GM19372 (cell line): ENCODE results near the gene KASH5.
A peak's percentile ranks its signal among the peaks of the same experiment; 100 is the strongest.
"Not testable (repeated sequence)": the region's sequence is repeated elsewhere in the genome, so short reads cannot be mapped to it uniquely, and the experiment has no call there.

Experiments used
- ATAC-seq: cut with Tn5 transposase; IDR thresholded peaks from one replicate; pipeline ENCODE4 v1.9.1; 2021; ENCODE audit warnings: mild to moderate bottlenecking, low read depth, moderate library complexity; ENCODE audit not compliant: unreplicated experiment

The KASH5 gene

DNA sequence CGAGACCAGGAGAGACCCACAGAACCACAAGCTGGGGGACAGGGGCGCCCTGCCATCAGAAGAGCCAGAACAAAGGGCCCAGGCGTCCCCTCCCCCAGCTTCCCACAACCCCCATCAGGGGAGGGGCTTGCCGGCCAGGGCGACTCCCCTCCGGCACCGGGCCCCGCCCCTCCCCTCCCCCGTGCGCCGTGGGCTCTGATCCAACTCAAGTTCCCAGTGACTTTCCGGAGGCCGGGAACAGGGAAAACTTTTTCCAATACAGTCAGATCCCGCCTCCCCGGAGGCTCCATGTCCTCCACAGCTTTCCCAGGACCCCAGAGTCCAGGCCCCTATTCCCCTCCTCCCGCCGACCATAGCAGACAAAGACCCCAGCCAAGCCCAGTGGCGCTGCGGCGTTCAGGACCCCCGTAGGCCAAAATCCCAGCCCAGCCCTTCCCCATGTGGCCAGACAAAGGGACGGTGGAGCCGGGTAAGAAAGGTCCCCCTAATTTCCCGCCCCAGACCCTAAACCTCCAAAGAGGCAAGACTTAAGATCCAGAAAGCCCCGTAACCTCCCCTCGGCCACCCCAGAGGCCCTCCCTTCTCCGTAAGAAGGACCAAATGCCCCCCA lies 26.5 kb upstream of the KASH5 start:
- ATAC-seq = no peak

DNA sequence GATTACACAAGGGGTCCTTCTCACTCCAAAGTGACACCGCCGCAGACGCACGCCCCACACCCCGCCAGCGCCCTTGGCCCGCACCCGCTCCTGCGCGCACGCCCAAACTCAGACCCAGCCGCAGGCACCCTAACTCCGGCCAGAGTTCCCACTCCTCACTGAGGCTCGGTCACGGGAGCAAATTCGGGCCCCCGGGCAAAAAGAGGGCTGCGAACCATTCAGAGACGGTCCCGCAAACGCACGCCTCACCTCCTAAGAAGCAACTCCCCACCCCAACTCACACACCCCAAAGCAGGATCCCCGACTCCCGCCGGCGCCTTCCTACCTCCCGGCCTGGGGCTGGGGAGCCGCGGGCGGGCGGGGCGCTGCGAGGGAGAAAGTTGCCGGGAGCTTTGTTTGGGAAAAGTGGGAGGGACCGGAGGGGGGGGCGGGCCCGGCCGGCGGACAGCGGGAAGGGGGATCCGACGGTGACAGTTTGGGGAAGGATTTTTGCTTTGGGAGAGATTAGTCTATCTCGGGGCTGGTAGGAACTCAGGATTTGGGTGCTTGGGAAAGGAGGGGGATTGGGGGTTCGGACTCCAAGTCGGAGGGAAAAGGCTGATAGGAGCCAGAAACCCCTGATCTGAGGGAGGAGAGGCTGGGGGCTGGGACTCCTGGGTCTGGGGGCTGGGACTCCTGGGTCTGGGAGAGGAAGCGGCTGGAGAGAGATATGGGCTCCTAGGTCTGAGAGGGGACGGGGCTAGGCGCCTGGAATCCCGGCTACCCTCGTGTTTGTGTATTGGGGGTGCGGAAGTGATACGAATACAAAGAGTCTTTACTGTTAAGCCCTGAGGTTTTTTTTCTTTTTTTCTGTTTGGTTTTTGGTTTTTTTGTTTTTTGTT lies 25.8 kb upstream of the KASH5 start, which contains the start of gene TEAD2:
Gene TEAD2, minus strand, starts transcription at position 369 of the 881 bp plus-strand sequence. CDS start 2,341 bp downstream, outside the sequence.
- no peak for ATAC-seq

DNA sequence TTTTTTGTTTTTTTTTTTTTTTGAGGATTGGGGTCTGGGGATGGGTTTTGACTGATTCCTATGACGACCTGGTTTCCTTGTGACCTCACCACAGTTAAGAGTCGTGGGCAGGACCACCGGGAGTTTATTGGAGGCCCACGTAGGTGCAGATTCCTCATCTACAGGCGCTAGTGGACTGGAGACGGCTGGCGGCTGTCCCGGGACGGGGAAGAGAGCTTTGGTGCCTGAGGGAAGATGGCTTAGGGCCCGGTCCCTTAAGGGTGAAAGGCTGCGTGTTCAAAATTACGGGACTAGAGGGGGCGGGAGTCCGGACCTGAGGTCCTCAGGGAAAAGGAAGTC lies 25.2 kb upstream of the KASH5 start:
- no peak for ATAC-seq

DNA sequence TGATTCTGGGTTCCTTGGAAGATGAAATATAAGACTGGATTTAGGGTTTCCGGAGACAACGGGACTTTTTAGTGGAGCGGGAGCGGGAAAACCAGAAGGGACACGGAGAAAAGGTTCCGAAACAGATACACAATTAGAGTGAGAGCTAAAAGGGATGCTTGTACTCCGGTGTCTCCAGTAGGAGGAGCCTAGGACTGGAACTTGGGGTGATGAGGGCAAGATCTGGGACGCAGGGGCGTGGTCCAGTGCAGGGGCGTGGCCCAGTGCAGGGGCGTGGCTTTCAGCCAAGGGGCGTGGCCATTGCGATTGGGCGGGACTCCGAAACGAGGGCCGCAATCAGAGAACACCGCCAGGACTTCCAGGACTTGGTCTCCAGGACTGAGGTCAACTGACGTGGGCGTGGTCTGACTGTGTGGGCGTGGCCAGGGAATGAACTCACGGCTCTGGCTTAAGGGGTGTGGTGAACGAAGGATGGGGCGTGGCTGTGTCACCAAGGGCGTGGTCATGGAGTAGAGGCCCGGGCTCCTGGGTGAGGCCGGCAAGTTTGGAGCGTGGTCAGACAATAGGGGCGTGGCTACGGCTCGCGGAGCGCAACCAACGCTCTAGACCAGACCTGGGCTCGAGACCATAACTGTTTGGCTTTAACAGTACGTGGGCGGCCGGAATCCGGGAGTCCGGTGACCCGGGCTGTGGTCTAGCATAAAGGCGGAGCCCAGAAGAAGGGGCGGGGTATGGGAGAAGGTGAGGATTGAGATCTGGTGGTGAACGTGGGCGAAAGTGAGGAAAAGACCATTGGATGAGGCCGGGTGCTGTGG lies 24.6 kb upstream of the KASH5 start, which contains the start of gene DKKL1:
Gene DKKL1, plus strand, starts transcription at position 610 of the 815 bp plus-strand sequence. Its CDS starts 122 bp downstream, at position 732.
- peak; percentile 71 for ATAC-seq

DNA sequence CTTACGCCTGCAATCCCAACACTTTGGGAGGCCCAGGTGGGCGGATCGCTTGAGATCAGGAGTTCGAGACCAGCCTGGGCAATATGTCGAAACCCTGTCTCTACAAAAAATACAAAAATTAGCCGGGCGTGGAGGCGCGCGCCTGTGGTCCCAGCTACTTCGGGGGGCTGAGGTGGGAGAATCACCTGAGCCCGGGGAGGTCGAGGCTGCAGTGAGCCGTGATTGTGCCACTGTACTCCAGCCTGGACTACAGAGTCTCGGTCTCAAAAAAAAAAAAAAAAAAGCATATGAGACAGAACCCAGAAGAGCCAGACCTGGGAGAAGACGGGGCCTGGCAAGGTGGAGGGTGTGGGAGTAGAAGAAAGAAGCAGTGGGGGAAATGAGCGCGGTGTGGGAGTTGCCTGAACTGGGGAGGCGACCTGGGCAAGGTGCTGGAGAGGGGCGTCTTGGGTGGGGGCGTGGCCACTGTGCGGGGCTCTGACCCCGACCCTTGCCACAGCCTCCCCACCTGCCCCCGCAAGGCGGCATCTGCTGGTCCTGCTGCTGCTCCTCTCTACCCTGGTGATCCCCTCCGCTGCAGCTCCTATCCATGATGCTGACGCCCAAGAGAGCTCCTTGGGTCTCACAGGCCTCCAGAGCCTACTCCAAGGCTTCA lies 23.8 kb upstream of the KASH5 start:
- ATAC-seq = no peak

DNA sequence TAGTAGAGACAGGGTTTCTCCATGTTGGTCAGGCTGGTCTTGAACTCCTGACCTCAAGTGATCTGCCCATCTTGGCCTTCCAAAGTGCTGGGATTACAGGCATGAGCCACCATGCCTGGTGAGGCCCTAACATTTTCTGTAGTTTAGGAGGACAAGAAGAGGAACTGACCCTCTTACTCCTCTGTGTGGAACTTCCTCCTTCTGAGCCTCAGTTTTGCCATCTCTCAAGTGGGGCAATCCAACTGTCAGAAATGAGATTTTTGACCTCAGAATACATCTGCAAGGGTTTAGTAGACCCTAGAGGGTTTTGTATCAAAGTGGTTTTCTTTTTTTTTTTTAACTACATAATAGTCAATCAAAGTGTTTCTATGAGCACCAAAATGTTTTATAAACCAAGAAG lies 21.9 kb upstream of the KASH5 start:
- no peak for ATAC-seq

DNA sequence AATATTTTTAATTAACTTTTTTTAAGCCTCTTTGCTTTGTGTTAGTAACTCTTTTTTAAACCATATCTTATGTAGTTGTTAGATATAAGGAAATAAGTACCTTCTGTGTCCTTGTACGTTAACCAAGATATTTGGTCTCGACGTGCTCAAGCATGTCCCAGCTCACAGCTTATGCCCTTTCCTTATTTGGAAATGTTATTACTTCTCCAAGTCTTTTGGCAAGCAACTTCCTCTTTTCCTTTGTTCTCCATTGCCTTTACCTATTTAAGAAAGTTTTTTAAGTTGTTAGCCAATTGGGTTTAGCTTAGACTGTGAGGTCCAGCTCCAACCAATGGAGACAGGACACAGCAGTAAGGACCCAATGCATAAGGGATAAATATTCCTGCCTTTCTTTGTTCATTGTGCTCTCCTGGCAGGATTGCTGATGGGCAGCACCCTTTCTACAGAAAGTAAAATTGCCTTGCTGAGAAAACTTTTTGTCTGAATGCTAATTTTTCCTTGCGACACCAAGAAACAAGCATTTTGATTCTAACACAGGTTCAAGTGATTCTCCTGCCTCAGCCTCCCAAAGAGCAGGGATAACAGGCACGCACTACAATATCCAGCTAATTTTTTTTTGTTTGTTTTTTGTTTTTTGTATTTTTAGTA lies 19.2 kb upstream of the KASH5 start:
- no peak for ATAC-seq

DNA sequence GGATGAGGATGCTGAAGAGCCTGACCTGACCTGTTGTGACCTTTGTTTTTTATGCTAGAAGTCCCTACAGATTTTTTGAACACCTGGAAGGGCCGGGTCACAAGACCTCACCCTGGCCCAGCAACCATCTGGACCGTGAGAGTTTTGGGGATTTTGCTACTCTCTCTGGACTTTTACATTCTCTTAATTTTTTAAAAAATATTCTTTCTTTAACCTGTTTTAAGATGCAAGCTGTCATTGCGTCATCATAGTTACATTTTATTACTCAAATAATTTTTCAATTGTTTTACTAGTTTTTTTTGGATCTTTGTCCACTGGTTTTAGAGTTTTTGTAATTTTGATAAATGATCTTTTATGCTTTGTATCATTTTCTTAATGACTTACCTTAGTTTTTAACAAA lies 16.9 kb upstream of the KASH5 start:
- no peak for ATAC-seq

DNA sequence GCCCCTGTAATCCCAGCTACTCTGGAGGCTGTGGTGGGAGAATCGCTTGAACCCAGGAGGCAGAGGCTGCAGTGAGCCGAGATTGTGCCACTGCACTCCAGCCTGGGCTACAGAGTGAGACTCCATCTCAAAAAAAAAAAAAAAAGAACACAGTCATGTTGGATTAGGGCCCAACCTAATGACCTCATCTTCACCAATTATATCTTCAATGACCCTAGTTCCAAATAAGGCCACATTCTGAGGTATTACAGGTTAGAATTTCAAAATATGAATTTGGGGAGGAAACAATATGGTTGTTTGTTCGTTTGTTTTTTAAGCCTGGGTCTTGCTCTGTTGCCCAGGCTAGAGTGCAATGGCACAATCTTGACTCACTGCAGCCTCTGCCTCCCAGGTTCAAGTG lies 14.9 kb upstream of the KASH5 start:
- ATAC-seq = not testable (repeated sequence)

DNA sequence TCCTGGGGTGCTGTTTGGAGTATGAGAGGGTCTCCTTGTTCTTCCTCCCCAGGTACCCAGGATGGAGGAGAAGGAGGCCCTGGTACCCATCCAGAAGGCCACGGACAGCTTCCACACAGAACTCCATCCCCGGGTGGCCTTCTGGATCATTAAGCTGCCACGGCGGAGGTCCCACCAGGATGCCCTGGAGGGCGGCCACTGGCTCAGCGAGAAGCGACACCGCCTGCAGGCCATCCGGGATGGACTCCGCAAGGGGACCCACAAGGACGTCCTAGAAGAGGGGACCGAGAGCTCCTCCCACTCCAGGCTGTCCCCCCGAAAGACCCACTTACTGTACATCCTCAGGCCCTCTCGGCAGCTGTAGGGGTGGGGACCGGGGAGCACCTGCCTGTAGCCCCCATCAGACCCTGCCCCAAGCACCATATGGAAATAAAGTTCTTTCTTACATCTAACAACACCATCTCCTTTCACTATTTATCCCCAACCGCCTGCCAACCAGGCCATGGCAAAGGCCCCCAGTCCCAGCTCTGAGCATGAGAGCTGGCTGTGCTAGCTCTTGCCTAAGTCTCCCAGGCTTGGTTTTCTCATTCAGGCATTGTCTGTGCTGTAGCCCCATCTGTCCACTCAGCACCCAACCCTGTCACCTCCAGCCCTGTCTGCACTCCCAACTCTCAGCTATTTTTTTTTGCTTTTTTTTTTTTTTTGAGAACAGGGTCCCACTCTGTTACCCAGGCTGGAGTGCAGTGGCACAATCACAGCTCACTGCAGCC lies 13.2 kb upstream of the KASH5 start:
- no peak for ATAC-seq

DNA sequence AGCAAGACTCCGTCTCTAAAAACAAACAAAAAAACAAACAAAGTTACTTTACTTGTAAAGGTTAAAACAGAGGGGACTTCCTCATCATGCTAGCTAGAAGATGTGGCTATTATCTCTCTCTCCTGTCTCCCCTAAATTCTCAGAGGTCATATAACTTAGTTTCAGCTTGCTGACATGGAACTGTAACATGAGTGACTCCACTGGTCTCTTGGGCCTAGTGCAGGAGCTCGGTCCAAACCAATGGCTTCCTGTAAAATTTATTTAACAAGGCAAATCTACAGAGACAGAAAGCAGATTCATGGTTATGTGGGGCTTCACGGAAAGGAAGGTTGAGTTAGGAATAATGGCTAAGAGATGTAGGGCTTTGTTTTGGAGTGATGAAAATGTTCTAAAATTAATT lies 9.5 kb upstream of the KASH5 start:
- no peak for ATAC-seq

DNA sequence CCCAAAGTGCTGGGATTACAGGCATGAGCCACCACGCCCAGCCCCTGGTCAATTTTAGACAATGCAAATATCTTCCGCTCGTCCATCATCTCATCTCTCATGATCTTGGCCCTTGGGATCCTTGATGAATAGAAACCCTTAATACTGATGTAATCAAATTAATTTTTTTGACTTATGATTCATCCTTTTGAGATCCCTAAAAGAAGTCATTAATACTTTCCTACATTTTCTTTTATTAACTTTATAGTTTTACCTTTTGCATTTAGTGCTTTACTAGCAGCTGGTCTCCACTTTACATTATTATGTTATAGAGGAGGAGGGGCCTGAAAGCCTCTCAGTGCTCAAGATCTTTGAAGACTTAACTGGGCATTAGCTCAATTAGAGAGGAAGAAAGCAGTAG lies 7.7 kb upstream of the KASH5 start:
- no peak for ATAC-seq

DNA sequence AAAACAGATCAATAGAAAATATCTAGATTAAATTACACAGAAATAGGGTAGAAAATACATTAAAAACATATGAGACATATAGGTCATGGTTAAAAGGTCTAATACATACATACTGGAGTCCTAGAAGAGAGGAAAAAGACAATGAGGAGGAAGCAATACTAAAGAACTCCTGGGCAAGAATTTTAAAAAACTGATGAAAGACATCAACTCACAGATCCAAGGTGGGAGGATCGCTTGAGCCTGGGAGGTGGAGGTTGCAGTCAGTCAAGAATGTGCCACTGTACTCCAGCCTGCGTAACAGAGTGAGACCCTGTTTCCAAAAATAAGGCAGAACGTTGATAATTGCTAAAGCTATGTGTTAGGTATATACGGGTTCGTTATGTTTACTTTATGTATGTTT lies 5.4 kb upstream of the KASH5 start:
- no peak for ATAC-seq

DNA sequence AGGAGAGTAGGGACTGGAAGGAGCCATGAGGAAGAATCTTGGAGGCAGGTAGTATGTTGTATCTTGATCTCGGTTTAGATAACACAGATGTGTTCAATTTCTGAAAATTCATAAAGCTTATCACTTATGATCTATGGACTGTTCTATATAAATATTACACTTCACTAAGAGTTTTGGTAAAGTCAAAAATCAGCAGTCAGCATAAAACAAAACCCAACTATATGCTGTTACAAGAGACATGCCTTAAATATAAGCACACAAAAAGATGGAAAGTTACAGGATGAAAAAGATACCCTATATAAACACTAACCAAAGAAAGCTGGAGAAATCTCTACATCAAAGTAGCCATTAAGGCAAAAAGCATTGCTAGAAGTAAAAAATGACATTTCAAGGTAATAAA lies 4.5 kb upstream of the KASH5 start:
- no peak for ATAC-seq

DNA sequence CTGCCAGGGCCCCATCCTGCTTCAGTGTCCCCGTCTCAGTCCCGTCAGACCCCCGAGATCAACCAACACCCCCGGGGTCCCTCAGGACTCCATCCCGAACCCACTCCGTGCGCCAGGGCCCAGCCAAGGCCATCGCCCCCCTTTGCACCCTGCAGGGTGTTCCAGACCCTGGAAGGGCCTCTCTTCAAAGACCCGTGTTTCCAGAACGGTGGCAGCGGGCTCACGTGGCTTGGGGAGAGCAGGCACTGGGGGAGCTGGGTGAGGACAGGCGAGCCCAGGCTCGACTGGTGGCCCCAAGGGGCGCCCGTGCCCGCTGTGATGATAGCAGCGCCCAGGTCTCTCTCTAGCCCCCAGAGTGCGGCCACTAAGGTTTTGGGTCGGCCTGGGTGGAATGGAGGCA lies 1.4 kb downstream of the KASH5 start:
- ATAC-seq = no peak

DNA sequence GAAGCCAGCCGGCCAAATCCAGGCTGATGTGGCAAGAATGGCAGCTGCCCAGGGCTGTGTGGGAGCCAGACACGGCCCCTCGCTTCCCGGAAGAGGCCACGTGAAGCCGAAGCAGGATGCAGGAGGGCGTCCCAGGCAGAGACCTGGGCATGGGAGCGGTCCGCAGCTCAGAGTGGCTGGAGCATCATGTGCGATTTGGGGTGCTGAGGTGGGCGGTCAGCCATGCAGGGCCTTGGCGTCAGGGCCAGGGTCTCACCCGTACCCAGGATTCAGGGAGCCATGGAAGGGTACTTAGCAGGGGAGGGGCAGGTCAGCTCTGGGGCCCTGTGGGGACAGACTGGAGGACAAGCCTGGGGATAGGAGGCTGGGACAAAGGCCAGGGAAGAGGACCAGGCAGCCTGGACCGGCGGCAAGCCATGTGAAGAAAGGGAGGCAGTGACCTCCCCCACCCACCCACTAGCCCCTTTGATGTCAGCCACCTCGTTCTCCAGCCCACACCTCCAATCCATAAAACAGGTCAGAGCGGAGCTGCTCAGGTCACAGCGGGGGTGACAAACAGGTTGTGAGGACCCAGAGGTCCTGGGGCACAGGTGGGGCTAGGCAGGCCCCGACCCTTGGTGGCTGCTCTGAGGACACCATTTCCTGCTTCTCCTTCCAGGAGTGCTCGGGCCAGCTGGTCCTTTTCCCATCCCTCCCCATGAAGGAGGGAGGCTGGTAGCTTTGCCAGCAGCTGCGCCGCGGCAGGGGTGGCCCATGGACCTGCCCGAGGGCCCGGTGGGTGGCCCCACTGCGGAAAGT lies 2.3 kb downstream of the KASH5 start:
- no peak for ATAC-seq

DNA sequence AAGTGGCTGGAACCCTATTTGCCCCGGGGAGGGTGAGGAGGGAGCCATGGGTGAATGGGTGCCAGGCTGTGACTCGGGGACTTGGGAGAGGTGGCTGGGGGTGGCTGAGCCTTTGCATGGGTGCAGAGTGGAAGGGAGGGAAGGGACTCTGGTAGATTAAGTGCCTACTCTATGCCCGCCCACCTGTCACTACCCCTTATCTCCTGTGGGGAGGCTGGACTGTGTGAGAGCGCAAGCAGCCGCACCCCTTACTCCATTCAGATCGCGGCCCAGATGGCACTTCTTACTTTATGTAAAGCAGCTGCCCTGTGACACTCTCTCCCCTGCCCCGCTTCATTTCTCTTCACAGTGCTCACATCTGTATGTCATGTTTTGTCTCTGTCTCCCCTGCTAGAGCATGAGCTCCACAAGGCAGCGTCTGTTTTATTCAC lies 2.9 kb downstream of the KASH5 start:
- no peak for ATAC-seq

DNA sequence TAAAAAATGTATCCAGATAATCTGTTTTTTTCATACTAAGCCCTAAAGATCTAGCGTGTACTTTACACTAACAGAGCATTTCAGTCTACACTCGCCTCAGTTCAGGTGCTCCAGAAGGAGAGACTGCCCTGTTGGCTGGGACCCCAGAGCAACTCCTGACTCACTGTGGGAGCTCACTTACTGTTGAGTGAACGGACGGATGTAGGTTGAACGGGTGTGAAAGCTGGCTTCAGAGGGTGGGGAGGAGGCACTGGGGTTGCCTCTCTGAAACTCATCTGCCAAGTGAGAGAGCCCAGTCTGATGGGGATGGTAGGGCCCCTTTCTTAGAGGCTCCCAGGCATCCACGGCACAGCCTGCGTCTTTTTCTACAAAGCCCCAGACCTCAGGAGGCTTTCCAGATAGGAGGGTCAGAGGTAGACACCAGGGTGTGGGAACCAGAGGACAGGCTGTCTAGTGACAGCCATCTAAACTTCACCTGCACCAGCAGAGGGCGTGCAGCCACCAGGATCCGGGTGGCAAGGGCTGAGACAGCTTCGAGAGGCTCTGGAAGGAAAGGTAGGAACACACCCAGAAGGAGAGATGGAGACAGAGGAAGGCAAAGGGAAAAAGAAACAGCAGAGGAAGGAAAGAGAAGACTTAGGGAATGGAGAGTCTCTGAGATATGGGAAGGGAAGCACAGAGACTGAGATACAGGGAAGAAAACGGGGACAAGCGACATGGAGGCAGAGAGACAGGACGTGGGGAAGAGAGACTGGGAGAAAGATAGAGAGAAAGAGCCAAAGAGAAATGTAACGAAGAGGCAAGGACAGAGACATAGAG lies 3.7 kb downstream of the KASH5 start:
- no peak for ATAC-seq
